Upper lobe of left lung (tissue), 6 donors: ENCODE data around the gene CLDN2. TPM values are rescaled to one million over a fixed set of nuclear protein-coding genes. Genes with fewer than 3 reads are reported as not detected.
A peak's percentile ranks its signal among the peaks of the same experiment; 100 is the strongest.
"Not testable (repeated sequence)": the region's sequence is repeated elsewhere in the genome, so short reads cannot be mapped to it uniquely, and the experiment has no call there.

Experiments used
- ATAC-seq, 2 donors: fragments of 200-7000 bp; cut with Tn5 transposase; one replicate each; pipeline ENCODE4 v1.9.1; 2022; ENCODE audit warnings: mild to moderate bottlenecking in 2 of 2, moderate library complexity in 2 of 2; ENCODE audit not compliant: low FRiP score in 2 of 2
- DNase-seq, 2 donors: peaks; one replicate each; pipeline ENCODE4 v3.0.0-alpha.2; 2019 to 2020
- H3K27ac ChIP-seq, 4 donors: fragments of 200-600 bp; sonication (generic); one replicate each; pipeline ENCODE4 v1.5.1; 2016 to 2019
- H3K27me3 ChIP-seq, 4 donors: fragments of 200-600 bp; sonication (generic); one replicate each; pipeline ENCODE4 v1.5.1; 2017 to 2019
- H3K36me3 ChIP-seq, 4 donors: fragments of 200-600 bp; sonication (generic); one replicate each; pipeline ENCODE4 v1.5.1; 2016 to 2019
- H3K4me1 ChIP-seq, 4 donors: fragments of 200-600 bp; sonication (generic); one replicate each; pipeline ENCODE4 v1.5.1; 2018 to 2019
- H3K4me3 ChIP-seq, 4 donors: fragments of 200-600 bp; sonication (generic); one replicate each; pipeline ENCODE4 v1.5.1; 2017 to 2019; ENCODE audit warnings: mild to moderate bottlenecking in 2 of 4, moderate library complexity in 1 of 4
- H3K9me3 ChIP-seq, 4 donors: fragments of 200-600 bp; sonication (generic); one replicate each; pipeline ENCODE4 v1.5.1; 2018 to 2019
- EP300 ChIP-seq, 4 donors: sonication (generic); formaldehyde crosslinking; IDR thresholded peaks; one replicate each; pipeline ENCODE4 v1.5.1; 2017; ENCODE audit warnings: antibody characterized with exemption in 4 of 4, control low read depth in 2 of 4
- POLR2A ChIP-seq, 4 donors: fragments of 450-650 bp; IDR thresholded peaks; one replicate each; pipeline ENCODE4 v1.5.1; 2016 to 2017; ENCODE audit warnings: antibody characterized with exemption in 4 of 4, mild to moderate bottlenecking in 2 of 4
- POLR2AphosphoS5 ChIP-seq, 2 donors: sonication (generic); formaldehyde crosslinking; IDR thresholded peaks; one replicate each; pipeline ENCODE4 v1.5.1; 2017; ENCODE audit warnings: antibody characterized with exemption in 2 of 2
- WGBS, 2 donors: methylation state at CpG; one replicate each; pipeline ENCODE4 v1.1.5; 2017 to 2018; 5-methylcytosine and 5-hydroxymethylcytosine counted together
- total RNA-seq, 6 donors: library from RNA; depleted of rRNA in 4 of 6; stranded (reverse); fragments of >200 nt in 4 of 6; gene quantifications; one replicate each; pipeline versions ENCODE4 v1.1.0 to v1.2.1, GENCODE V29; 2016 to 2021
- TF ChIP-seq, protein P1 (sequence below), 6 experiments: fragments of 450-650 bp in 4 of 6; fragments of 200-600 bp in 2 of 6; sonication (generic) in 2 of 6; IDR thresholded peaks; one replicate each; pipeline ENCODE4 v1.5.1; 2016 to 2019; ENCODE audit warnings: antibody characterized with exemption in 6 of 6
- donor health status: DM: no; HTN: no; CAD: no; lungs with moderate emphysema.
- donor health status: DM: no; HTN: yes; CAD: no; lungs with severe emphysema.

The CLDN2 gene, protein sequence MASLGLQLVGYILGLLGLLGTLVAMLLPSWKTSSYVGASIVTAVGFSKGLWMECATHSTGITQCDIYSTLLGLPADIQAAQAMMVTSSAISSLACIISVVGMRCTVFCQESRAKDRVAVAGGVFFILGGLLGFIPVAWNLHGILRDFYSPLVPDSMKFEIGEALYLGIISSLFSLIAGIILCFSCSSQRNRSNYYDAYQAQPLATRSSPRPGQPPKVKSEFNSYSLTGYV
- total RNA-seq, result 1 to 10 TPM in 1 of 6 donors, under 1 TPM in 3, not detected in 2; 0.20 to 1.0 (median 0.64) TPM

DNA sequence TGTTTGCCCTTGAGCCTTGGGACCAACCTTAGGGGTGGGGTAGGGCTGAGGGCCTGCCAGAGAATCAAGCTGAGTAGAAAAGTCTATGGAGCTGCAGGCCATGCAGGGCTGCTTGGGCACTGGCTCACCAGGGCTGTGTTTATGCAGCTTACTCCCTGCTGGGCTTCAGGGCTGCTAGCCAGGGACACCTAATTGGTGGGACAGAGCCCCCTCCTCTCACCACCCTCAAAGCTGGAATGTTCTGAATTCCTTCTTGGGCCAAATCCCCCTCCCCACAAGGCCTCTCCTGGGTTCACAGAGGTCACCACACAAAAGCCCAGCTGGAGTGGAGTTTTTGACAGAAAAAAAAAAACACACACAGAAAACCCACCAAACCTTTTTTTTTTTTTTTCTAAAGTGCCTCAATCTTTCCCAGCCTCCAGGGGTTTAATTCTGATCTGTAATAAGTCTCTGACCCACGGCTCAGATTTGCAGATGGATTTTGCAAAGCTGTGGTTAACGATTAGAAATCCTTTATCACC, at the start of gene CLDN2:
CLDN2 (plus strand) TSS at position 471 of the 521 bp plus-strand sequence. CDS start 7,827 bp downstream, outside the sequence.
- H3K4me3 ChIP-seq, result no peak within 1 kb of the TSS
- TF ChIP-seq EP300 (IDR thresholded peaks at IDR 0.05) (no peak), POLR2A (IDR thresholded peaks at IDR 0.05) (no peak), POLR2AphosphoS5 (IDR thresholded peaks at IDR 0.05) (no peak)
- TF ChIP-seq, protein P1, sequence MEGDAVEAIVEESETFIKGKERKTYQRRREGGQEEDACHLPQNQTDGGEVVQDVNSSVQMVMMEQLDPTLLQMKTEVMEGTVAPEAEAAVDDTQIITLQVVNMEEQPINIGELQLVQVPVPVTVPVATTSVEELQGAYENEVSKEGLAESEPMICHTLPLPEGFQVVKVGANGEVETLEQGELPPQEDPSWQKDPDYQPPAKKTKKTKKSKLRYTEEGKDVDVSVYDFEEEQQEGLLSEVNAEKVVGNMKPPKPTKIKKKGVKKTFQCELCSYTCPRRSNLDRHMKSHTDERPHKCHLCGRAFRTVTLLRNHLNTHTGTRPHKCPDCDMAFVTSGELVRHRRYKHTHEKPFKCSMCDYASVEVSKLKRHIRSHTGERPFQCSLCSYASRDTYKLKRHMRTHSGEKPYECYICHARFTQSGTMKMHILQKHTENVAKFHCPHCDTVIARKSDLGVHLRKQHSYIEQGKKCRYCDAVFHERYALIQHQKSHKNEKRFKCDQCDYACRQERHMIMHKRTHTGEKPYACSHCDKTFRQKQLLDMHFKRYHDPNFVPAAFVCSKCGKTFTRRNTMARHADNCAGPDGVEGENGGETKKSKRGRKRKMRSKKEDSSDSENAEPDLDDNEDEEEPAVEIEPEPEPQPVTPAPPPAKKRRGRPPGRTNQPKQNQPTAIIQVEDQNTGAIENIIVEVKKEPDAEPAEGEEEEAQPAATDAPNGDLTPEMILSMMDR (IDR thresholded peaks at IDR 0.05), result no peak
- ATAC-seq (no peak), DNase-seq (no peak)
- H3K9me3 ChIP-seq, result no peaks in the 10 kb centered on the region
- H3K4me1 ChIP-seq, result no peaks in the 10 kb centered on the region
- H3K27ac ChIP-seq, result no peak within 1 kb of the TSS
- 42 to 58% methylated on average over 2 of the region's 2 CpGs for WGBS, 2 donors
- no peaks in the 10 kb centered on the region for H3K27me3 ChIP-seq
- H3K36me3 ChIP-seq, result no peaks in the 10 kb centered on the region

DNA sequence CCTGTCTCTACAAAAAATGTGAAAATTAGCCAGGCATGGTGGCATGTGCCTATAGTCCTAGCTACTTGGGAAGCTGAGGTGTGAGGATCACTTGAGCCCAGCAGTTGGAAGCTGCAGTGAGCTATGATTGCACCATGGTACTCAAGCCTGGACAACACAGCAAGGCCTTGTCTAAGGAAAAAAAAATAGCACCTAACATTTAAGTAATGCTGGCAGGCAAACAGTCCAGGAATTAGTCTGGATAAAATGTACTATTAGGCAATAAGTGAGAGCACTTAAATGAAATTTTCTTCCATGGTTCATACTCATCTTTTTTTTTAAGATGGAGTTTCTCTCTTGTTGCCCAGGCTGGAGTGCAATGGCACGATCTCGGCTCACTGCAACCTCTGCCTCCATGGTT, 47.4 kb upstream of the CLDN2 start:
- H3K27me3 ChIP-seq, DNase-seq, H3K9me3 ChIP-seq, ATAC-seq, H3K4me3 ChIP-seq, H3K36me3 ChIP-seq, H3K4me1 ChIP-seq, H3K27ac ChIP-seq: not testable (repeated sequence)
- 78 to 100% methylated on average over 2 of the region's 2 CpGs for WGBS, 2 donors

DNA sequence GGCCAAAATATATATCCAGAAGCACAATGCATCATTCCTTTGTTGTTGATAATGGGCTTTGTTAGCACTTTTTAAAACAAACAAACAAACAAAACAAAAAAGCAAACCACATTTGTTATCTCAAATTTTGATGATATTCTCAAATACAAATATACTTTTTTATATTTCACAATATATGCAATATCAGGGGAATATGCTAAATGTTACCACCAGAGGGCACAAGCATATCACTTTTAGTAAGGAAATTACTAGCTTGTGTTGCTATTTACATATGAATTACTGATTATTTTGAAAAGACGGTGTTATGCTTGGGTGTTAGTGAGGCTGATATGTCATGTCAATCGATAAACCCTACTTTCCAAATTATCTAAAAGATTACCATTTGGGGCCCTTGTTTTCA, 46.1 kb upstream of the CLDN2 start:
- Histone ChIP-seq H3K9me3 (no peaks in the 10 kb centered on the region), H3K27ac (no peak overlapping the region), H3K27me3 (no peaks in the 10 kb centered on the region), H3K4me1 (no peaks in the 10 kb centered on the region), H3K36me3 (no peaks in the 10 kb centered on the region), H3K4me3 (no peak overlapping the region)
- DNase-seq (no peak), ATAC-seq (no peak)
- 52 to 58% methylated on average over 2 of the region's 2 CpGs for WGBS, 2 donors
- TF ChIP-seq POLR2AphosphoS5 (IDR thresholded peaks at IDR 0.05), result no peak
- TF ChIP-seq, protein P1 (IDR thresholded peaks at IDR 0.05), result peak; percentile 37 to 65 (median 46)

DNA sequence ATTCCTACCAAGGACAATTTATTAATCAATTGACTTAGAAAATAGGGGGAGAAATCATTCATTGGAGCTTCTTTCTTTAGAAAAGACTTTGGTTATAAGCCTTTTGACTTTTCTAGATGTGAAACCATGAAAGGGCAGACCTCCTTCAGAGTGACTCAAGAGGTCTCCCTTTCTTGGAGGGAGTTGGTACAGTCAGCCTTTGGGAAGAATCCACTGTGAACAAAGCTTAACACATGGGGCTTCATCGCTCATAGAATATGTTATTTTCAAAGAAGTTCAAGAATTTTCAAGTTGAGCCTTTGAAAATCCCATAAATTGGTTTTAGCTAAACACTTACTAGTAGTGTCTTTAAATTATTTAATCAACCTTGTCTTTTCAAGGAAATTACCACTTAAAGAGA, 45.1 kb upstream of the CLDN2 start:
- Histone ChIP-seq H3K4me3 (no peak overlapping the region), H3K36me3 (no peaks in the 10 kb centered on the region), H3K27me3 (no peaks in the 10 kb centered on the region), H3K27ac (no peak overlapping the region), H3K9me3 (no peaks in the 10 kb centered on the region), H3K4me1 (no peaks in the 10 kb centered on the region)
- 82 to 89% methylated on average over 1 of the region's 1 CpG for WGBS, 2 donors
- ATAC-seq, result no peak
- DNase-seq, result no peak
- no peak for TF ChIP-seq POLR2A (IDR thresholded peaks at IDR 0.05)
- no peak for TF ChIP-seq EP300 (IDR thresholded peaks at IDR 0.05)
- TF ChIP-seq, protein P1 (IDR thresholded peaks at IDR 0.05), result no peak
- TF ChIP-seq POLR2AphosphoS5 (IDR thresholded peaks at IDR 0.05), result no peak

DNA sequence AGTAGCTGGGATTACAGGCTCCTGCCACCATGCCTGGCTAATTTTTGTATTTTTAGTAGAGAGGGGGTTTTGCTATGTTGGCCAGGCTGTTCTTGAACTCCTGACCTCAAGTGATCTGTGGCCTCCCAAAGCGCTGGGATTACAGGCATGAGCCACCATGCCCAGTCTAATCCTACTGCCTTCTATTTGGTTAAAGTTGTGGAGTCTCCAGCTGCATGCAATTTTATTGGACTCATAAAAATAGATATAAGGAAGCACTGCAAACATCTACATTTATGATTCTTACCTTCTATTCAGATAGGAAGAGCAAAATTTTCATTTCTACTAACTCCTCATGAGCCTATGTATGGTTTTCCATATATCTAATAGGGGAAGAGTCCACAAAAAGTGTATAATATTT, 30.7 kb upstream of the CLDN2 start:
- no peaks in the 10 kb centered on the region for H3K4me1 ChIP-seq
- DNase-seq (no peak), ATAC-seq (no peak)
- H3K27ac ChIP-seq, result no peak overlapping the region
- H3K36me3 ChIP-seq, result no peaks in the 10 kb centered on the region
- H3K4me3 ChIP-seq, result no peak overlapping the region
- no peaks in the 10 kb centered on the region for H3K9me3 ChIP-seq
- no peaks in the 10 kb centered on the region for H3K27me3 ChIP-seq
- WGBS, 2 donors, result 82% methylated on average over 1 of the region's 1 CpG; no CpG with 5 or more reads in 1 of the 2 donors
- TF ChIP-seq POLR2AphosphoS5 (IDR thresholded peaks at IDR 0.05) (no peak), POLR2A (IDR thresholded peaks at IDR 0.05) (no peak), EP300 (IDR thresholded peaks at IDR 0.05) (no peak)
- TF ChIP-seq, protein P1 (IDR thresholded peaks at IDR 0.05), result no peak
